K562 (cell line): ENCODE measurements around the gene SYT14. TPM values are rescaled to one million over a fixed set of nuclear protein-coding genes. Genes with fewer than 3 reads are reported as not detected.

Experiments used
- ATAC-seq: fragments of 200-7000 bp; cut with Tn5 transposase; 3 replicates; pipeline ENCODE4 v1.9.1; 2020; ENCODE audit warnings: moderate library complexity
- BruUV-seq: library from RNA; stranded (reverse); fragments of 400-500 nt; replicated peaks from 2 replicates; lab custom pipeline; 2021; lab: Mats Ljungman, UMichigan
- CTCF ChIA-PET: fragments of 300-600 bp; formaldehyde crosslinking; extraction: SDS; loops from one replicate; lab custom pipeline; 2021; ENCODE audit warnings: low intra/inter-chr PET ratio; lab: Yijun Ruan, JAX
- POLR2A ChIA-PET: fragments of 300-600, 350-650 bp; sonication (Branson Sonifier 250); formaldehyde crosslinking; extraction: SDS; loops from one replicate; lab custom pipeline; 2021; ENCODE audit warnings: antibody characterized with exemption, inconsistent platforms; lab: Yijun Ruan, JAX
- DNase-seq, 4 experiments: peaks; one replicate each; pipeline versions ENCODE4 v3.0.0 to v3.0.0-alpha.2; 2011 to 2018; ENCODE audit warnings: low spot score in 3 of 4, mixed read lengths in 3 of 4; ENCODE audit errors: extremely low read depth in 1 of 4
- FAIRE-seq: peaks from 2 replicates; lab custom pipeline; 2011; peaks lifted over from hg19 to GRCh38; lab: Jason Lieb, UNC
- H2AFZ ChIP-seq: 2 replicates; pipeline ENCODE4 v1.6.0; 2011; ENCODE audit warnings: low read depth, low read length, control low read depth, inconsistent platforms
- H3K27ac ChIP-seq: fragments of 200-600 bp; 3 replicates; pipeline ENCODE4 v1.8.0; 2011; ENCODE audit warnings: low read depth, mild to moderate bottlenecking, control low read depth, inconsistent platforms, low read length, moderate library complexity, mixed read lengths; ENCODE audit errors: extremely low read depth
- H3K27me3 ChIP-seq, 2 experiments: fragments of 300-600 bp in 1 of 2; 2 replicates in 1 of 2; 3 replicates in 1 of 2; pipeline versions ENCODE4 v1.6.0 to v1.8.0; 2011; ENCODE audit warnings: inconsistent platforms in 2 of 2, low read length in 2 of 2, mild to moderate bottlenecking in 1 of 2, mixed read lengths in 1 of 2, moderate library complexity in 1 of 2; ENCODE audit not compliant: control insufficient read depth in 2 of 2, insufficient read depth in 2 of 2
- H3K36me3 ChIP-seq: fragments of 300-600 bp; 3 replicates; pipeline ENCODE4 v1.8.0; 2011; ENCODE audit warnings: mild to moderate bottlenecking, low read length, inconsistent platforms; ENCODE audit not compliant: control insufficient read depth, insufficient read depth
- H3K4me1 ChIP-seq, 2 experiments: fragments of 200-600 bp in 1 of 2; replicated peaks in 1 of 2; 2 replicates in 1 of 2; 3 replicates in 1 of 2; pipeline versions ENCODE4 v1.5.1 to v1.8.0; 2011; ENCODE audit warnings: inconsistent platforms in 2 of 2, low read length in 2 of 2, mild to moderate bottlenecking in 1 of 2, mixed read lengths in 1 of 2, moderate library complexity in 1 of 2; ENCODE audit not compliant: control insufficient read depth in 2 of 2, insufficient read depth in 2 of 2
- H3K4me2 ChIP-seq: 2 replicates; pipeline ENCODE4 v1.6.1; 2011; ENCODE audit warnings: low read length, control low read depth, inconsistent platforms, mixed read lengths; ENCODE audit not compliant: insufficient read depth
- H3K4me3 ChIP-seq: fragments of 200-600 bp; sonication (generic), shearing (Covaris generic); 2 replicates; pipeline ENCODE4 v1.5.1; 2016; ENCODE audit warnings: control low read depth, inconsistent platforms
- H3K79me2 ChIP-seq: fragments of 200-600 bp; 3 replicates; pipeline ENCODE4 v1.8.0; 2011; ENCODE audit warnings: low read length, inconsistent platforms; ENCODE audit not compliant: control insufficient read depth, insufficient read depth
- H3K9ac ChIP-seq, 2 experiments: 2 replicates each; pipeline versions ENCODE4 v1.6.0 to v1.6.1; 2011; ENCODE audit warnings: low read depth in 2 of 2, low read length in 2 of 2, control low read depth in 1 of 2, inconsistent platforms in 1 of 2, mild to moderate bottlenecking in 1 of 2, mixed read lengths in 1 of 2; ENCODE audit not compliant: insufficient read depth in 1 of 2
- H3K9me1 ChIP-seq: one replicate; pipeline ENCODE4 v1.6.0; 2011; ENCODE audit warnings: inconsistent platforms, mild to moderate bottlenecking, low read length, moderate library complexity; ENCODE audit not compliant: control insufficient read depth, insufficient read depth
- H3K9me3 ChIP-seq: replicated peaks from 2 replicates; pipeline ENCODE4 v1.5.1; 2011; ENCODE audit warnings: low read depth, low read length, inconsistent platforms; ENCODE audit not compliant: control insufficient read depth, insufficient read depth
- H4K20me1 ChIP-seq: replicated peaks from 2 replicates; pipeline ENCODE4 v1.6.1; 2011; ENCODE audit warnings: low read length, inconsistent platforms, mixed read lengths; ENCODE audit not compliant: control insufficient read depth, insufficient read depth
- CC2D1A ChIP-seq: fragments of 450-650 bp; IDR thresholded peaks from 2 replicates; pipeline ENCODE4 v1.6.1; 2017; ENCODE audit warnings: mild to moderate bottlenecking
- CEBPZ ChIP-seq: fragments of 150-350 bp; IDR thresholded peaks from 2 replicates; pipeline ENCODE4 v1.6.1; 2014; ENCODE audit warnings: low read depth, mild to moderate bottlenecking, low read length, borderline replicate concordance
- DNMT1 ChIP-seq: fragments of 450-650 bp; IDR thresholded peaks from 2 replicates; pipeline ENCODE4 v1.6.1; 2016; ENCODE audit warnings: antibody characterized with exemption, mild to moderate bottlenecking
- FOSL1 ChIP-seq: fragments of 200-800 bp; sonication (Bioruptor generic); conservative IDR thresholded peaks from 2 replicates; pipeline ENCODE4 v1.6.1; 2016; ENCODE audit warnings: missing genetic modification characterization, missing compliant biosample characterization
- GTF2E2 ChIP-seq: fragments of 200-800 bp; sonication (Bioruptor generic); IDR thresholded peaks from 2 replicates; pipeline ENCODE4 v1.6.1; 2016; ENCODE audit warnings: missing genetic modification characterization, missing compliant biosample characterization
- GTF2F1 ChIP-seq: IDR thresholded peaks from 2 replicates; pipeline ENCODE4 v1.6.1; 2011; ENCODE audit warnings: low read depth, low read length, improper control_type of control experiment
- HMGN3 ChIP-seq: IDR thresholded peaks from 2 replicates; pipeline ENCODE4 v1.6.1; 2011; ENCODE audit warnings: borderline replicate concordance, low read depth, mild to moderate bottlenecking, mixed read lengths, low read length; ENCODE audit not compliant: insufficient read length; ENCODE audit errors: extremely low read depth
- HNRNPL ChIP-seq: fragments of 200-400 bp; formaldehyde crosslinking; IDR thresholded peaks from 2 replicates; pipeline ENCODE4 v1.6.1; 2017; ENCODE audit warnings: low read depth, mild to moderate bottlenecking, low read length
- NFRKB ChIP-seq: fragments of 450-650 bp; IDR thresholded peaks from 2 replicates; pipeline ENCODE4 v1.6.1; 2016; ENCODE audit warnings: low read depth
- NR2C1 ChIP-seq, 2 experiments: fragments of 450-650 bp; IDR thresholded peaks; 2 replicates each; pipeline ENCODE4 v1.6.1; 2017; ENCODE audit warnings: mild to moderate bottlenecking in 2 of 2, antibody characterized with exemption in 1 of 2, inconsistent platforms in 1 of 2, missing compliant biosample characterization in 1 of 2, missing genetic modification characterization in 1 of 2
- PCBP2 ChIP-seq: fragments of 200-400 bp; formaldehyde crosslinking; IDR thresholded peaks from 2 replicates; pipeline ENCODE4 v1.6.1; 2018; ENCODE audit warnings: low read length, low read depth, mild to moderate bottlenecking, moderate library complexity; ENCODE audit not compliant: poor library complexity, severe bottlenecking
- PRMT5 ChIP-seq: sonication (generic); formaldehyde crosslinking; IDR thresholded peaks from 2 replicates; pipeline ENCODE4 v1.5.0; 2020; ENCODE audit warnings: missing genetic modification reagents
- SMC3 ChIP-seq: conservative IDR thresholded peaks from 2 replicates; pipeline ENCODE4 v1.6.1; 2011; ENCODE audit warnings: low read depth, low read length, improper control_type of control experiment; ENCODE audit not compliant: insufficient read depth
- ZKSCAN3 ChIP-seq: fragments of 250-450 bp; sonication (Bioruptor Pico); IDR thresholded peaks from 2 replicates; pipeline ENCODE4 v1.4.0; 2020
- ZNF324 ChIP-seq: fragments of 250-450 bp; sonication (Bioruptor Pico); IDR thresholded peaks from 2 replicates; pipeline ENCODE4 v1.4.0; 2020; ENCODE audit warnings: mild to moderate bottlenecking
- ZNF431 ChIP-seq: sonication (generic); formaldehyde crosslinking; IDR thresholded peaks from 2 replicates; pipeline ENCODE4 v1.8.0; 2022; ENCODE audit warnings: mild to moderate bottlenecking, missing genetic modification reagents
- WGBS: fragments of 100-300 bp; shearing (Covaris generic); methylation state at CpG from one replicate; pipeline ENCODE4 v1.1.6; 2016; ENCODE audit warnings: low coverage, mixed read lengths; ENCODE audit not compliant: insufficient coverage; ENCODE audit errors: missing lambda C conversion rate; 5-methylcytosine and 5-hydroxymethylcytosine counted together
- in situ Hi-C: fragments of 300-500 bp; cut with MboI; formaldehyde crosslinking; loops from 4 replicates; pipeline ENCODE4 v1.15.0; 2018; ENCODE audit warnings: inconsistent platforms, mixed read lengths
- intact Hi-C: fragments of 100-400 bp; cut with micrococcal nuclease; formaldehyde crosslinking; loops from 2 replicates; pipeline ENCODE4 v1.14.2; 2022
- polyA plus RNA-seq, 8 experiments: library from polyadenylated mRNA; depleted of rRNA in 4 of 8; stranded (reverse) in 5 of 8; unstranded in 3 of 8; fragments of >200 nt; fragmentation: Nextera tagmentation in 2 of 8; fragmentation: Illumina TruSeq in 1 of 8; extraction: Ambion mirVana in 2 of 8; extraction: Trizol in 1 of 8; gene quantifications; 2 replicates each; pipeline versions ENCODE4 v1.2.1 to v1.2.3, GENCODE V29; 2011 to 2014; ENCODE audit warnings: inconsistent platforms in 1 of 8, missing spikeins in 1 of 8
- total RNA-seq, 7 experiments: library from RNA; depleted of rRNA in 6 of 7; stranded (reverse); fragments of >200 nt in 6 of 7; fragmentation: Illumina TruSeq in 2 of 7; extraction: Trizol in 2 of 7; gene quantifications; 2 replicates each; pipeline versions ENCODE4 v1.2.1 to v1.2.3, GENCODE V29; 2011 to 2021; ENCODE audit warnings: low replicate concordance in 1 of 7

Gene SYT14
- total and polyA plus RNA-seq, 9 of the 15 experiments (the other 6 are each of a cell fraction or from before 2014, with no cell fraction given) = 0.01 to 0.04 TPM; not detected in 7

DNA sequence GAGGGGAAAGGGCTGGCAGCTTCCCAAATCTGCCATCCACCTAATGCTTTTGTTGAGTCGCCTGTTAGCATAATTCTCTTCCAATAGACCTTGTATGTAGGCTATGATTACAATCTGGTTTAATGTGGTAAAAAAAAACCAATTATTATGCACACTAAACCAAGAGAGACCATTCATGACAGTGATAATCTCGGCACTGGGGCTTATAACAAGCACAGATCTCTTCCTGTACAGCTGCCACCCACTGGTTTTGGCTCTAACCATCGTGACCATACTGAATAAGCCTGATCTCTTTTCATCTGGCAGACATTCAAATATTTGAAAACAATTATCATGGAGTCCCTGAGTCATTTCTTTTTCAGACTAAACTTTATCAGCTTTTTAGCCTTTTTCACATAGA, 12.0 kb upstream of the SYT14 start:
- H3K79me2 ChIP-seq = no peaks in the 10 kb centered on the region
- no peak for TF ChIP-seq NFRKB
- no peak for TF ChIP-seq DNMT1
- TF ChIP-seq ZKSCAN3 (CRISPR knock-in tag) = no peak
- TF ChIP-seq SMC3 = no peak
- no peak for TF ChIP-seq NR2C1 (IDR thresholded peaks at IDR 0.05)
- TF ChIP-seq NR2C1 (tag; IDR thresholded peaks at IDR 0.05) = no peak
- no peak for TF ChIP-seq GTF2F1
- no peak for TF ChIP-seq GTF2E2 (tag)
- TF ChIP-seq PRMT5 = no peak
- TF ChIP-seq, all 486 proteins: peak for 0
- no peak for FAIRE-seq
- intact Hi-C loops (no loop called here), in situ Hi-C loops (no loop called here)
- CTCF ChIA-PET = no interaction called here
- no TSS peak for BruUV-seq
- Histone ChIP-seq H3K9ac (no peak overlapping the region), H3K4me3 (no peak overlapping the region), H3K27me3 (peaks cover 0 to 3% of the 10 kb centered on the region in 2 experiments; a peak in 1 of 5 replicates), H3K4me2 (no peak overlapping the region), H2AFZ (no peak overlapping the region), H3K9me3 (no peaks in the 10 kb centered on the region), H3K27ac (no peak overlapping the region), H3K9me1 (no peaks in the 10 kb centered on the region), H4K20me1 (no peaks in the 10 kb centered on the region), H3K36me3 (no peaks in the 10 kb centered on the region), H3K4me1 (no peaks in the 10 kb centered on the region)
- no peak for ATAC-seq
- WGBS = 2% methylated on average over 3 of the region's 3 CpGs
- POLR2A ChIA-PET = no interaction called here
- no peak for DNase-seq

- no peak for DNase-seq
- in situ Hi-C loops = no loop called here
- H3K27ac ChIP-seq = no peak overlapping the region
- H3K27me3 ChIP-seq = peaks cover 0 to 3% of the 10 kb centered on the region in 2 experiments; a peak in 1 of 5 replicates
- intact Hi-C loops = no loop called here
- H4K20me1 ChIP-seq = no peaks in the 10 kb centered on the region
- H3K4me1 ChIP-seq = no peaks in the 10 kb centered on the region
- no peaks in the 10 kb centered on the region for H3K9me3 ChIP-seq
- H3K79me2 ChIP-seq = no peaks in the 10 kb centered on the region
- no peak overlapping the region for H3K4me2 ChIP-seq
- BruUV-seq = no TSS peak
- no peaks in the 10 kb centered on the region for H3K36me3 ChIP-seq
- H2AFZ ChIP-seq = no peak overlapping the region
- no peak for FAIRE-seq
- H3K9me1 ChIP-seq = no peaks in the 10 kb centered on the region
- no peak for ATAC-seq
- ChIA-PET CTCF (interaction anchor here (0.6 to 0.7 kb wide), 3 partner anchors 67 to 1560 kb away, joined by 4 to 5 read pairs (median 4); no protein-coding TSS in a partner anchor), POLR2A (no interaction called here)
- H3K9ac ChIP-seq = no peak overlapping the region
- H3K4me3 ChIP-seq = no peak overlapping the region
- TF ChIP-seq FOSL1 (tag) (no peak), HMGN3 (no peak), CC2D1A (no peak), ZNF324 (no peak), ZNF431 (no peak), CEBPZ (no peak), PCBP2 (no peak), HNRNPL (no peak)
Observed at GRCh38 chr1:209927466-209927865, 10.6 kb upstream of the SYT14 start.
